H1 (cell line): Measurements from ENCODE around the gene COL6A6. TPM values are rescaled to one million over a fixed set of nuclear protein-coding genes. Genes with fewer than 3 reads are reported as not detected.

Experiments used
- CTCF ChIA-PET: fragments of 300-600 bp; sonication (Branson Sonifier 250); formaldehyde crosslinking; loops from one replicate; lab custom pipeline; 2021; ENCODE audit not compliant: partially characterized antibody; lab: Charles Lee
- POLR2A ChIA-PET: fragments of 300-600 bp; sonication (Branson Sonifier 250); formaldehyde crosslinking; loops from one replicate; lab custom pipeline; 2021; ENCODE audit warnings: inconsistent platforms; ENCODE audit not compliant: partially characterized antibody; lab: Charles Lee
- DNase-seq, 2 experiments: peaks; one replicate each; pipeline versions ENCODE4 v3.0.0 to v3.0.0-alpha.2; 2010 to 2022; ENCODE audit warnings: low spot score in 2 of 2, low read depth in 1 of 2, mixed read lengths in 1 of 2
- FAIRE-seq: peaks from 2 replicates; lab custom pipeline; 2011; peaks lifted over from hg19 to GRCh38; lab: Jason Lieb, UNC
- H2AFZ ChIP-seq: 2 replicates; pipeline ENCODE4 v1.8.1; 2012; ENCODE audit warnings: low read length, inconsistent platforms
- H2AK5ac ChIP-seq: 2 replicates; pipeline ENCODE4 v1.6.1; 2013; ENCODE audit warnings: low read depth, low read length
- H2BK120ac ChIP-seq: replicated peaks from 2 replicates; pipeline ENCODE3; 2013; ENCODE audit warnings: low read depth, low read length, inconsistent platforms
- H2BK12ac ChIP-seq: 2 replicates; pipeline ENCODE4 v1.6.1; 2013; ENCODE audit warnings: low read depth, low read length
- H2BK15ac ChIP-seq: 2 replicates; pipeline ENCODE4 v1.6.1; 2013; ENCODE audit warnings: low read length
- H2BK20ac ChIP-seq: 2 replicates; pipeline ENCODE4 v1.6.1; 2013; ENCODE audit warnings: low read length
- H2BK5ac ChIP-seq: 2 replicates; pipeline ENCODE4 v1.6.1; 2013; ENCODE audit warnings: low read depth, low read length
- H3K14ac ChIP-seq: 2 replicates; pipeline ENCODE4 v1.6.1; 2013; ENCODE audit warnings: inconsistent platforms; ENCODE audit not compliant: insufficient read length
- H3K18ac ChIP-seq: 2 replicates; pipeline ENCODE4 v1.6.1; 2013; ENCODE audit warnings: low read length; ENCODE audit errors: extremely low read depth
- H3K23ac ChIP-seq: 2 replicates; pipeline ENCODE4 v1.6.1; 2013; ENCODE audit warnings: inconsistent platforms; ENCODE audit not compliant: insufficient read length
- H3K23me2 ChIP-seq: 2 replicates; pipeline ENCODE4 v1.6.1; 2013; ENCODE audit warnings: low read depth, low read length
- H3K27ac ChIP-seq: 2 replicates; pipeline ENCODE4 v1.6.1; 2011; ENCODE audit warnings: low read depth, low read length, inconsistent platforms
- H3K27me3 ChIP-seq, 4 experiments: replicated peaks in 1 of 4; 1 replicate in 1 of 4; 2 replicates in 3 of 4; pipeline versions ENCODE4 v1.6.1 to v1.8.1; 2011 to 2013; ENCODE audit warnings: low read length in 3 of 4, mild to moderate bottlenecking in 3 of 4, inconsistent platforms in 2 of 4, mixed read lengths in 2 of 4, moderate library complexity in 1 of 4; ENCODE audit not compliant: control insufficient read depth in 3 of 4, insufficient read depth in 3 of 4; ENCODE audit errors: extremely low read depth in 1 of 4
- H3K36me3 ChIP-seq, 4 experiments: 2 replicates each; pipeline versions ENCODE4 v1.6.1 to v1.8.1; 2011 to 2013; ENCODE audit warnings: mild to moderate bottlenecking in 4 of 4, low read length in 3 of 4, moderate library complexity in 2 of 4, control low read depth in 1 of 4, inconsistent platforms in 1 of 4; ENCODE audit not compliant: insufficient read depth in 4 of 4, control insufficient read depth in 2 of 4
- H3K4ac ChIP-seq: replicated peaks from 2 replicates; pipeline ENCODE3; 2013; ENCODE audit warnings: low read length, low read depth, mixed read lengths, inconsistent platforms; ENCODE audit not compliant: insufficient read length
- H3K4me1 ChIP-seq, 4 experiments: replicated peaks in 1 of 4; 1 replicate in 1 of 4; 2 replicates in 3 of 4; pipeline versions ENCODE4 v1.6.1 to v1.8.1; 2011 to 2013; ENCODE audit warnings: low read length in 3 of 4, inconsistent platforms in 2 of 4, mixed read lengths in 1 of 4; ENCODE audit not compliant: insufficient read depth in 4 of 4, control insufficient read depth in 3 of 4
- H3K4me2 ChIP-seq, 2 experiments: 2 replicates each; pipeline versions ENCODE4 v1.6.1 to v1.8.1; 2011 to 2013; ENCODE audit warnings: low read depth in 2 of 2, low read length in 2 of 2, control low read depth in 1 of 2, inconsistent platforms in 1 of 2, mild to moderate bottlenecking in 1 of 2; ENCODE audit not compliant: insufficient read depth in 1 of 2
- H3K4me3 ChIP-seq, 4 experiments: fragments of 200-600, 300-600 bp in 1 of 4; sonication (generic), shearing (Covaris generic), sonication (Bioruptor Twin) in 1 of 4; 2 replicates each; pipeline versions ENCODE4 v1.5.1 to v1.8.1; 2011 to 2016; ENCODE audit warnings: low read length in 4 of 4, low read depth in 3 of 4, control low read depth in 2 of 4, inconsistent platforms in 2 of 4, mild to moderate bottlenecking in 2 of 4, mixed read lengths in 1 of 4, moderate library complexity in 1 of 4; ENCODE audit not compliant: insufficient read depth in 2 of 4; ENCODE audit errors: extremely low read depth in 1 of 4
- H3K56ac ChIP-seq: replicated peaks from 2 replicates; pipeline ENCODE3; 2013; ENCODE audit warnings: low read depth, mild to moderate bottlenecking, mixed read lengths, low read length, inconsistent platforms; ENCODE audit not compliant: insufficient read length
- H3K79me1 ChIP-seq: 2 replicates; pipeline ENCODE4 v1.6.1; 2013; ENCODE audit warnings: low read depth, low read length, control low read depth
- H3K79me2 ChIP-seq, 2 experiments: 2 replicates each; pipeline versions ENCODE4 v1.6.1 to v1.8.1; 2012 to 2013; ENCODE audit warnings: low read length in 2 of 2, mild to moderate bottlenecking in 2 of 2, inconsistent platforms in 1 of 2; ENCODE audit not compliant: insufficient read depth in 2 of 2, control insufficient read depth in 1 of 2
- H3K9ac ChIP-seq, 4 experiments: replicated peaks in 1 of 4; 1 replicate in 1 of 4; 2 replicates in 3 of 4; pipeline versions ENCODE4 v1.6.1 to v1.8.1; 2011 to 2013; ENCODE audit warnings: low read depth in 3 of 4, low read length in 3 of 4, control low read depth in 2 of 4, mild to moderate bottlenecking in 2 of 4, moderate library complexity in 2 of 4, inconsistent platforms in 1 of 4; ENCODE audit errors: extremely low read depth in 1 of 4
- H3K9me3 ChIP-seq, 2 experiments: 2 replicates each; pipeline versions ENCODE4 v1.6.1 to v1.8.1; 2012 to 2013; ENCODE audit warnings: mild to moderate bottlenecking in 2 of 2, moderate library complexity in 2 of 2, control low read depth in 1 of 2, inconsistent platforms in 1 of 2, low read depth in 1 of 2, low read length in 1 of 2, mixed read lengths in 1 of 2; ENCODE audit not compliant: insufficient read depth in 2 of 2
- H4K20me1 ChIP-seq, 2 experiments: replicated peaks in 1 of 2; 2 replicates each; pipeline versions ENCODE3 to v1.8.1; 2011 to 2013; ENCODE audit warnings: inconsistent platforms in 2 of 2, low read length in 2 of 2, mild to moderate bottlenecking in 1 of 2; ENCODE audit not compliant: insufficient read depth in 2 of 2, control insufficient read depth in 1 of 2
- H4K5ac ChIP-seq: 2 replicates; pipeline ENCODE4 v1.6.1; 2013; ENCODE audit warnings: low read length, low read depth, mixed read lengths, inconsistent platforms; ENCODE audit not compliant: insufficient read length
- H4K8ac ChIP-seq: 2 replicates; pipeline ENCODE4 v1.8.0; 2013; ENCODE audit warnings: mild to moderate bottlenecking, moderate library complexity, low read length, inconsistent platforms; ENCODE audit not compliant: insufficient read depth; ENCODE audit errors: extremely low read depth
- H4K91ac ChIP-seq: replicated peaks from 2 replicates; pipeline ENCODE3; 2013; ENCODE audit warnings: low read length, mixed read lengths, inconsistent platforms; ENCODE audit not compliant: insufficient read length
- WGBS, 2 experiments: shearing (Covaris generic) in 1 of 2; methylation state at CpG; one replicate each; pipeline versions ENCODE4 v1.1.6 to v1.1.7; 2013 to 2015; ENCODE audit warnings: low lambda C conversion rate in 2 of 2, mixed read lengths in 2 of 2, inconsistent platforms in 1 of 2, low coverage in 1 of 2, missing lambda C conversion rate in 1 of 2; ENCODE audit not compliant: insufficient replicate concordance in 2 of 2, insufficient coverage in 1 of 2, insufficient read length in 1 of 2; ENCODE audit errors: extremely low coverage in 1 of 2, missing lambda C conversion rate in 1 of 2; 5-methylcytosine and 5-hydroxymethylcytosine counted together
- polyA plus RNA-seq, 7 experiments: library from polyadenylated mRNA; depleted of rRNA in 3 of 7; stranded (reverse) in 5 of 7; unstranded in 2 of 7; fragments of >200 nt in 5 of 7; fragments of 200-250 nt in 2 of 7; gene quantifications; 1 replicate in 5 of 7; 2 replicates in 1 of 7; 4 replicates in 1 of 7; pipeline versions ENCODE4 v1.2.1 to v1.2.3, GENCODE V29; 2011 to 2013; ENCODE audit warnings: missing spikeins in 2 of 7, mixed read lengths in 2 of 7
- total RNA-seq: library from RNA; stranded (reverse); fragmentation: NEBNext Ultra II Directional; extraction: Animal tissue kit (Norgen Biotek cat#: 25700); gene quantifications from 2 replicates; pipeline ENCODE4 v1.2.1, GENCODE V29; 2021

The COL6A6 gene
- total and polyA plus RNA-seq, 2 of the 8 experiments (the other 6 are each of a cell fraction or from before 2014, with no cell fraction given) = 0.02 to 0.09 TPM

DNA sequence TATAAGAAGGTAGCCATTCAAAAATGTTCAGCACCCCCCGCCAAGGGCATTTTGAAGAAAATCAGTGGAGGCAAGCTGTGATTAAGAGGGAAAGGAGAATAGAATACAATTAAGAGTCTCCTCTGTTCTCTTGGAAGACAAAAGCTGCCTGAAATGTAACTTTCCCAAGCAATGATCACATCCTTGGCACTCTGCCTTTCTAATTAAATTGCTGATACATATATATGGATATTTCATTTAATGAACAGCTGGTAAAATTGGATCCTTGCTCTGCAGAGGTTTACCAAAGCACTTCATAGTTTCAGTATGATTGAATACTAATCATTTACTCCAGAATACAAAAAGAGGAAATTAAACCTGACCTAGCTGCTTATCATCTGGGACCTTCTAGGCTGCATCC is 10.4 kb downstream of the COL6A6 start:
- H3K14ac ChIP-seq = no peak overlapping the region
- H3K4ac ChIP-seq = no peak overlapping the region
- no peak overlapping the region for H2AFZ ChIP-seq
- DNase-seq (no peak), FAIRE-seq (no peak)
- H3K79me1 ChIP-seq = no peaks in the 10 kb centered on the region
- no peaks in the 10 kb centered on the region for H3K9me3 ChIP-seq
- H3K4me2 ChIP-seq = no peak overlapping the region
- CTCF ChIA-PET = interaction anchor here (0.6 to 5.6 kb wide), 4 partner anchors 10 to 251 kb away, joined by 3 to 29 read pairs (median 4); no protein-coding TSS in a partner anchor
- POLR2A ChIA-PET = interaction anchor here (1.1 kb wide), 1 partner anchor 11 kb away, joined by 3 read pairs; no protein-coding TSS in a partner anchor
- H2BK20ac ChIP-seq = no peak overlapping the region
- no peak overlapping the region for H4K91ac ChIP-seq
- H3K27me3 ChIP-seq = no peaks in the 10 kb centered on the region
- no peak overlapping the region for H2AK5ac ChIP-seq
- no peak overlapping the region for H2BK120ac ChIP-seq
- H3K23me2 ChIP-seq = peaks cover 2% of the 10 kb centered on the region; the same call in 1 of the 2 replicates
- no peaks in the 10 kb centered on the region; a peak in 2 of 7 replicates for H3K4me1 ChIP-seq
- WGBS, 2 experiments = 69% methylated on average over 1 of the region's 1 CpG; no CpG with 5 or more reads in 1 of the 2 experiments
- H3K56ac ChIP-seq = no peak overlapping the region
- no peak overlapping the region for H4K8ac ChIP-seq
- H4K5ac ChIP-seq = no peak overlapping the region
- H3K36me3 ChIP-seq = no peaks in the 10 kb centered on the region
- H2BK15ac ChIP-seq = no peak overlapping the region
- H3K27ac ChIP-seq = no peak overlapping the region
- H4K20me1 ChIP-seq = no peaks in the 10 kb centered on the region
- H3K23ac ChIP-seq = no peak overlapping the region
- H3K79me2 ChIP-seq = no peaks in the 10 kb centered on the region
- H2BK5ac ChIP-seq = no peak overlapping the region
- H2BK12ac ChIP-seq = no peak overlapping the region
- no peak overlapping the region for H3K18ac ChIP-seq
- H3K4me3 ChIP-seq = no peak overlapping the region
- no peak overlapping the region for H3K9ac ChIP-seq
